ENCODE measurements around the gene ZNHIT6. TPM values are rescaled to one million over a fixed set of nuclear protein-coding genes. Genes with fewer than 3 reads are reported as not detected.

Gene ZNHIT6
- total and polyA plus RNA-seq, 2 of the 8 experiments (the other 6 are each of a cell fraction or from before 2014, with no cell fraction given) = 5.9 to 17.2 TPM

GRCh38 chr1:85599681-85600080, 108.6 kb downstream of the ZNHIT6 start:
- H4K20me1 ChIP-seq (replicated peaks in 1 of 2; ENCODE audit: control insufficient read depth in 1 of 2, insufficient read depth in 2 of 2, low read length in 2 of 2) = no peaks in the 10 kb centered on the region
- no peak overlapping the region for H2AK5ac ChIP-seq (ENCODE audit: low read depth, low read length)
- peaks cover 2 to 11% (median 6%) of the 10 kb centered on the region in 4 experiments; a peak in 4 of 7 replicates for H3K4me1 ChIP-seq (replicated peaks in 1 of 4; ENCODE audit: control insufficient read depth in 3 of 4, insufficient read depth in 4 of 4, low read length in 3 of 4)
- H3K4me3 ChIP-seq (ENCODE audit: extremely low read depth in 1 of 4, insufficient read depth in 2 of 4, low read depth in 3 of 4, low read length in 4 of 4) = no peak overlapping the region
- no peak overlapping the region for H2BK12ac ChIP-seq (ENCODE audit: low read depth, low read length)
- no peak overlapping the region for H2BK120ac ChIP-seq (replicated peaks; ENCODE audit: low read depth, low read length)
- no peaks in the 10 kb centered on the region for H3K79me1 ChIP-seq (ENCODE audit: low read depth, low read length)
- no peak overlapping the region for H3K4me2 ChIP-seq (ENCODE audit: insufficient read depth in 1 of 2, low read depth in 2 of 2, low read length in 2 of 2)
- H3K23me2 ChIP-seq (ENCODE audit: low read depth, low read length) = no peaks in the 10 kb centered on the region; the same call in 1 of the 2 replicates
- no peaks in the 10 kb centered on the region for H3K79me2 ChIP-seq (ENCODE audit: control insufficient read depth in 1 of 2, insufficient read depth in 2 of 2, low read length in 2 of 2)
- H3K27me3 ChIP-seq (replicated peaks in 1 of 4; ENCODE audit: control insufficient read depth in 3 of 4, extremely low read depth in 1 of 4, insufficient read depth in 3 of 4, low read length in 3 of 4) = peaks cover 0 to 4% (median 1%) of the 10 kb centered on the region in 4 experiments; a peak in 2 of 7 replicates
- H2AFZ ChIP-seq (ENCODE audit: low read length) = no peak overlapping the region
- H3K9ac ChIP-seq (replicated peaks in 1 of 4; ENCODE audit: extremely low read depth in 1 of 4, low read depth in 3 of 4, low read length in 3 of 4) = no peak overlapping the region
- H3K18ac ChIP-seq (ENCODE audit: extremely low read depth, low read length) = no peak overlapping the region
- no peak overlapping the region for H3K4ac ChIP-seq (replicated peaks; ENCODE audit: insufficient read length, low read depth, low read length)
- H3K14ac ChIP-seq (ENCODE audit: insufficient read length) = no peak overlapping the region
- no peak overlapping the region for H2BK20ac ChIP-seq (ENCODE audit: low read length)
- POLR2A ChIA-PET (ENCODE audit: partially characterized antibody) = interaction anchor here (13.5 kb wide), 1 partner anchor 17 kb away, joined by 311 read pairs; the partner anchor contains the start of gene CCN1
- H2BK15ac ChIP-seq (ENCODE audit: low read length) = no peak overlapping the region
- WGBS, 2 experiments (ENCODE audit: extremely low coverage in 1 of 2, insufficient coverage in 1 of 2, insufficient read length in 1 of 2, insufficient replicate concordance in 2 of 2, low coverage in 1 of 2, low lambda C conversion rate in 2 of 2, missing lambda C conversion rate in 1 of 2) = 91% methylated on average over 2 of the region's 2 CpGs; no CpG with 5 or more reads in 1 of the 2 experiments
- H3K36me3 ChIP-seq (ENCODE audit: control insufficient read depth in 2 of 4, insufficient read depth in 4 of 4, low read length in 3 of 4) = no peaks in the 10 kb centered on the region
- no peak overlapping the region for H3K56ac ChIP-seq (replicated peaks; ENCODE audit: insufficient read length, low read depth, low read length)
- no peak overlapping the region for H3K27ac ChIP-seq (ENCODE audit: low read depth, low read length)
- 0 out of 4 replicates have a peak, but pooled peaks cover 0 to 2% of the 10 kb centered on the region in 2 experiments for H3K9me3 ChIP-seq (ENCODE audit: insufficient read depth in 2 of 2, low read depth in 1 of 2, low read length in 1 of 2)
- no peak for FAIRE-seq
- no peak overlapping the region for H4K91ac ChIP-seq (replicated peaks; ENCODE audit: insufficient read length, low read length)
- no peak overlapping the region for H4K8ac ChIP-seq (ENCODE audit: extremely low read depth, insufficient read depth, low read length)
- H3K23ac ChIP-seq (ENCODE audit: insufficient read length) = no peak overlapping the region
- H2BK5ac ChIP-seq (ENCODE audit: low read depth, low read length) = no peak overlapping the region
- CTCF ChIA-PET (ENCODE audit: partially characterized antibody) = interaction anchor here (0.6 to 1.1 kb wide), 3 partner anchors 31 to 894 kb away, joined by 3 to 4 read pairs (median 3); no protein-coding TSS in a partner anchor
- H4K5ac ChIP-seq (ENCODE audit: insufficient read length, low read depth, low read length) = no peak overlapping the region
- no peak for DNase-seq (ENCODE audit: low read depth in 1 of 2, low spot score in 2 of 2)
- TF ChIP-seq GABPA (IDR thresholded peaks at IDR 0.05; ENCODE audit: borderline replicate concordance, insufficient read depth, low read length) (no peak), NRF1 (IDR thresholded peaks at IDR 0.05; ENCODE audit: low read depth, low read length) (no peak), JUND (IDR thresholded peaks at IDR 0.05; ENCODE audit: low read length) (no peak), RNF2 (IDR thresholded peaks at IDR 0.05; ENCODE audit: borderline replicate concordance, low read depth, low read length, missing control alignments, poor library complexity, severe bottlenecking) (no peak), HDAC6 (IDR thresholded peaks at IDR 0.05; ENCODE audit: low read depth, low read length) (no peak), BRCA1 (IDR thresholded peaks at IDR 0.05; ENCODE audit: low read depth, low read length) (no peak), MAFK (IDR thresholded peaks at IDR 0.05; ENCODE audit: low read depth, low read length) (no peak), CTCF (IDR thresholded peaks at IDR 0.05; ENCODE audit: control extremely low read depth in 1 of 3, insufficient read depth in 1 of 3, low read depth in 1 of 3, low read length in 3 of 3) (no peak), SIN3A (conservative IDR thresholded peaks at IDR 0.05 in 1 of 2, IDR thresholded peaks at IDR 0.05 in 1 of 2; ENCODE audit: low read depth in 1 of 2, low read length in 2 of 2) (no peak)
